SU-DHL-6 (cell line): ENCODE results near the gene TNIK.

Experiments
- H2AFZ ChIP-seq: fragments of 200-600 bp; sonication (generic); 2 replicates; pipeline ENCODE4 v1.6.1; 2014; ENCODE audit warnings: low read depth, mild to moderate bottlenecking, moderate library complexity, mixed read lengths, antibody characterized with exemption, low read length; ENCODE audit not compliant: severe bottlenecking
- H3F3A ChIP-seq: fragments of 200-600 bp; shearing (Covaris generic); 2 replicates; pipeline ENCODE4 v1.6.0; 2016; ENCODE audit warnings: antibody characterized with exemption, mild to moderate bottlenecking; ENCODE audit not compliant: insufficient read depth
- H3K27ac ChIP-seq: fragments of 200-600 bp; sonication (generic); 2 replicates; pipeline ENCODE4 v1.5.1; 2016; ENCODE audit warnings: low read depth, mild to moderate bottlenecking, low read length, moderate library complexity, mixed read lengths
- H3K27me3 ChIP-seq: fragments of 200-600 bp; sonication (generic), shearing (Covaris generic); 2 replicates; pipeline ENCODE4 v1.6.0; 2014; ENCODE audit warnings: mild to moderate bottlenecking, low read length
- H3K36me3 ChIP-seq: fragments of 200-600 bp; sonication (generic); 2 replicates; pipeline ENCODE4 v1.6.1; 2014; ENCODE audit warnings: mild to moderate bottlenecking, low read length, mixed read lengths
- H3K4me2 ChIP-seq: fragments of 300-600, 200-600 bp; shearing (Covaris generic), sonication (generic); 2 replicates; pipeline ENCODE4 v1.6.0; 2014; ENCODE audit warnings: low read length, low read depth, mild to moderate bottlenecking; ENCODE audit not compliant: poor library complexity, severe bottlenecking
- H3K4me3 ChIP-seq: fragments of 200-600 bp; sonication (generic); 2 replicates; pipeline ENCODE4 v1.5.1; 2014; ENCODE audit warnings: antibody characterized with exemption, low read length, mild to moderate bottlenecking, mixed read lengths; ENCODE audit not compliant: insufficient read depth, poor library complexity, severe bottlenecking
- H3K79me2 ChIP-seq: fragments of 200-600 bp; sonication (generic); 2 replicates; pipeline ENCODE4 v1.6.1; 2014; ENCODE audit warnings: mild to moderate bottlenecking, low read length, moderate library complexity; ENCODE audit not compliant: insufficient read depth
- H3K9ac ChIP-seq: fragments of 200-600 bp; sonication (generic); 2 replicates; pipeline ENCODE4 v1.7.0; 2014; ENCODE audit warnings: mild to moderate bottlenecking, low read length
- H3K9me2 ChIP-seq: fragments of 200-600 bp; sonication (generic); replicated peaks from 2 replicates; pipeline ENCODE4 v1.6.1; 2014; ENCODE audit warnings: low read length; ENCODE audit not compliant: insufficient read depth
- H3K9me3 ChIP-seq: fragments of 200-600 bp; sonication (generic); 2 replicates; pipeline ENCODE4 v1.6.1; 2014; ENCODE audit warnings: low read length, mixed read lengths; ENCODE audit not compliant: insufficient read depth
- H4K20me1 ChIP-seq: fragments of 200-600 bp; sonication (generic); 2 replicates; pipeline ENCODE4 v1.6.1; 2014; ENCODE audit warnings: low read depth, mild to moderate bottlenecking, antibody characterized with exemption, low read length, moderate library complexity, mixed read lengths
- EZH2phosphoT487 ChIP-seq: fragments of 200-600 bp; sonication (generic), shearing (Covaris generic); conservative IDR thresholded peaks from 2 replicates; pipeline ENCODE4 v1.6.1; 2018; ENCODE audit warnings: mild to moderate bottlenecking, antibody characterized with exemption, low read length, moderate library complexity, mixed read lengths
- TF ChIP-seq, protein P1 (sequence below): fragments of 200-600 bp; sonication (generic); IDR thresholded peaks from one replicate; pipeline ENCODE4 v1.5.1; 2017; ENCODE audit warnings: antibody characterized with exemption, mild to moderate bottlenecking, low read length, moderate library complexity; ENCODE audit not compliant: insufficient read depth, poor library complexity, severe bottlenecking

The TNIK gene

DNA sequence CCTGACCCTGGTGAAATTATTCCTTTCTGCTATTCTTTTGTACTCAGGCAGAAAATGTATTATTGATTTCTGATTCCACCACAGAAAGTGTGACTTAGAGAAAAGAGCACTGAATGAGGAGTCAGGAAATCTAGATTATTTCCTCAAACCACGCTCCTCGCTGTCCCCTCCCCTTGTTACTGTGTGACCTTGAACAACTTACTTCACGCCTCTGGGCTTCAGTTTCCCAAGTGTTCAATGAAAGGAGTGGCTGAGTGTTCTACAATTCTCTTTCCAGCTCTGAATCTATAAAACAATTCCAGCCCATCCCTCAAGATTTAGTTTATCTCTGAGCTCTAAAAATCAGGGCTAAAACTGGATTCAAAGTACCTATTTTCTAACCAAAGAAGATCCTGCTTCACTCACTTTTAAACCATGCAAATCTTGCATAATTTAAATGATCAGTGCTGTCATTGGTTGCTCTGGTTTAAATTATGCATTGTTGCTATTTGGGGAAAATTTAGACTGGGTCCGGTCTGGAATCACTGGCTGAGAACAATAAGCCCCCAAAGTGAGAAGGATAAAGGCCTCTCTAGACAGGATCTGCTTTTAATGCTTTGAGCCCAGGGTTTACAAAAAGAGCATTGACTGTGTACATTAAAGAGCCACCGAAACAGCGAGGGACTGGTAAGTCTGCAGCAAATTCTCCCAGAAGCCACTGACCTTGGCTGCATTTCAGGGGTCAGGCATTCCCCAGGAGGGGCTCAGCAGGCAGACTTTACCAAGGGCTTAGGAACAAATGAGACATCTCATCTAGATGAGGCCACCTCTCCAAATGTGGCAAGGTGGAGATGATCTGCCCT is 3.2 kb downstream of the TNIK start:
- H3K9me3 ChIP-seq = no peaks in the 10 kb centered on the region
- H3K9me2 ChIP-seq = no peaks in the 10 kb centered on the region
- H3K4me2 ChIP-seq = no peak overlapping the region
- no peaks in the 10 kb centered on the region for H3K36me3 ChIP-seq
- TF ChIP-seq, protein P1, sequence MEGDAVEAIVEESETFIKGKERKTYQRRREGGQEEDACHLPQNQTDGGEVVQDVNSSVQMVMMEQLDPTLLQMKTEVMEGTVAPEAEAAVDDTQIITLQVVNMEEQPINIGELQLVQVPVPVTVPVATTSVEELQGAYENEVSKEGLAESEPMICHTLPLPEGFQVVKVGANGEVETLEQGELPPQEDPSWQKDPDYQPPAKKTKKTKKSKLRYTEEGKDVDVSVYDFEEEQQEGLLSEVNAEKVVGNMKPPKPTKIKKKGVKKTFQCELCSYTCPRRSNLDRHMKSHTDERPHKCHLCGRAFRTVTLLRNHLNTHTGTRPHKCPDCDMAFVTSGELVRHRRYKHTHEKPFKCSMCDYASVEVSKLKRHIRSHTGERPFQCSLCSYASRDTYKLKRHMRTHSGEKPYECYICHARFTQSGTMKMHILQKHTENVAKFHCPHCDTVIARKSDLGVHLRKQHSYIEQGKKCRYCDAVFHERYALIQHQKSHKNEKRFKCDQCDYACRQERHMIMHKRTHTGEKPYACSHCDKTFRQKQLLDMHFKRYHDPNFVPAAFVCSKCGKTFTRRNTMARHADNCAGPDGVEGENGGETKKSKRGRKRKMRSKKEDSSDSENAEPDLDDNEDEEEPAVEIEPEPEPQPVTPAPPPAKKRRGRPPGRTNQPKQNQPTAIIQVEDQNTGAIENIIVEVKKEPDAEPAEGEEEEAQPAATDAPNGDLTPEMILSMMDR = no peak
- no peak for TF ChIP-seq EZH2phosphoT487
- no peaks in the 10 kb centered on the region for H3K27me3 ChIP-seq
- no peak overlapping the region for H3K4me3 ChIP-seq
- no peaks in the 10 kb centered on the region for H3F3A ChIP-seq
- H3K27ac ChIP-seq = no peak overlapping the region
- H2AFZ ChIP-seq = no peak overlapping the region
- H3K9ac ChIP-seq = no peak overlapping the region
- H3K79me2 ChIP-seq = no peaks in the 10 kb centered on the region
- H4K20me1 ChIP-seq = no peaks in the 10 kb centered on the region

DNA sequence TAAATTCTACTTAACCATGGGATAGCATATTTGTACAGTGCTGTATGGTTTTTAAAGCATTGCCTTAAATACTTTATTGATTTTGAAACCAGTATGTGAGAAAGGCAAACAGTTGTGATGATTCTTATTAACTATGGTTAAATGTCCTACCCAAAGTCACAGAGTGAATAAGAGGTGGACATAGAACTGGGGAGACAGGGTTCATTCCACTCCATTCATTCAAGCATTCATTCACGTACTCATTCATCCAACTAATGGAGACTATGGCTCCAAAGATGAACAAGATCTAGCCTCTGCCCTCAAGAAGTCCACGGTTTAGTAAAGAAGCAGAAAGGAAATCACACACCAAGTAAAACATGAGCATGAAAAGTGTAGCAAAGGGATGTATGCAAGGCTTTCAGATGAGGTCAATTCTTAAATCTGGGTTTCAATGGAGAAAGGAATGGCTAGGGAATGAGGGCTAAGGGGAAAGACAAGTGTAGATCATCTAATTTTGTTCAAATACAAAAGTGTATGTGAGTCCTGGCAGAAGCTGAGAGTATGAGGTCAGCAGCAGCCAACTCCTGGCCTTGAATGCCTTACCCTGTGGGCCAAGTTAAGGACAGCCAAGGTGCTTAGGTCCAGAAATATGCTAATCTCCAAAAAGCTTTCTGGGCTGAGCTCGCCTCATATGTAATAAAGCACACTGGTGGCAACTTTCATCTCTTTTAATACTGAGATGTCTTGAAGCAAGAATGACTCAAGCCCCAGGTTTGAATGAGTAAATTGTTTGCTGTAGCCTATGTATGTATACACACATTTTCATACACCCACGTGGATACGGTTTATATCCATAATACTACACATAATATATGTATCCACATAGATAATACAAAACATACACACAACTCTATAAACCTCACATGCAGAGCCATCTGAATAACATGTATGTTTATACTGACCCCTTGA is 4.3 kb downstream of the TNIK start:
- Histone ChIP-seq H3K9me2 (no peaks in the 10 kb centered on the region), H3K36me3 (no peaks in the 10 kb centered on the region), H3K27me3 (no peaks in the 10 kb centered on the region), H3K79me2 (no peaks in the 10 kb centered on the region), H4K20me1 (no peaks in the 10 kb centered on the region), H3K27ac (no peak overlapping the region), H2AFZ (no peak overlapping the region), H3K4me3 (no peak overlapping the region), H3F3A (no peaks in the 10 kb centered on the region), H3K9ac (no peak overlapping the region), H3K9me3 (no peaks in the 10 kb centered on the region), H3K4me2 (no peak overlapping the region)
- no peak for TF ChIP-seq EZH2phosphoT487

DNA sequence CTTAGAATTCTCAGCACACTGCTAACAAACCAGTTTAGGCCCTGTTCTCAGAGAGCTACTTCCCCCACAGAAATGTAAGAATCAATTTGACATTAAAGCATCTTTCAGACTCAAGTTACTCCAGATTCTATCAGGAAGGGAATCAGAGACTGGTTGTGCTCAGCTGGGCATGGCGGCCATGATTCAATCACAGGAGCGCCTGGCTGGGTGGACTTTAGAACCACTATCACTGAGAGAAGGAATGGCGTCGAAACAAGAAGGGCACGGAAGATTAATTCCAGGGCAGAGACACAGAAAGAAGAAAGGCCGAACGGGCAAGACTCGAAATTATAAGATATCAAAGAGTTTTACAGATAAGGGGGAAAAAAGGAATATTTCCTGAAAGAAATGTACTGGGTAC is 6.2 kb downstream of the TNIK start:
- no peak overlapping the region for H2AFZ ChIP-seq
- H3K4me3 ChIP-seq = no peak overlapping the region
- H3K9ac ChIP-seq = no peak overlapping the region
- H3K4me2 ChIP-seq = no peak overlapping the region
- no peaks in the 10 kb centered on the region for H3K79me2 ChIP-seq
- H4K20me1 ChIP-seq = no peaks in the 10 kb centered on the region
- no peak overlapping the region for H3K27ac ChIP-seq
- no peaks in the 10 kb centered on the region for H3K36me3 ChIP-seq
- no peaks in the 10 kb centered on the region for H3K9me2 ChIP-seq
- no peaks in the 10 kb centered on the region for H3K27me3 ChIP-seq
- TF ChIP-seq EZH2phosphoT487 = no peak
- TF ChIP-seq, protein P1 = no peak
- no peaks in the 10 kb centered on the region for H3K9me3 ChIP-seq
- H3F3A ChIP-seq = no peaks in the 10 kb centered on the region
